Prostate gland (tissue), 2 donors: ENCODE data around the gene NFKBIA.

Experiments
- POLR2A ChIP-seq: fragments of 450-650 bp; IDR thresholded peaks from one replicate; pipeline ENCODE4 v1.6.1; 2016; ENCODE audit warnings: antibody characterized with exemption, mild to moderate bottlenecking
- POLR2AphosphoS5 ChIP-seq: sonication (generic); formaldehyde crosslinking; IDR thresholded peaks from one replicate; pipeline ENCODE4 v1.6.1; 2017; ENCODE audit warnings: antibody characterized with exemption
- TF ChIP-seq, protein P1 (sequence below), 4 experiments: fragments of 200-600 bp in 2 of 4; fragments of 450-650 bp in 2 of 4; sonication (generic) in 2 of 4; IDR thresholded peaks; 1 replicate in 3 of 4; 2 replicates in 1 of 4; pipeline ENCODE4 v1.5.1; 2016 to 2019; ENCODE audit warnings: antibody characterized with exemption in 4 of 4, mild to moderate bottlenecking in 2 of 4, moderate library complexity in 2 of 4

DNA sequence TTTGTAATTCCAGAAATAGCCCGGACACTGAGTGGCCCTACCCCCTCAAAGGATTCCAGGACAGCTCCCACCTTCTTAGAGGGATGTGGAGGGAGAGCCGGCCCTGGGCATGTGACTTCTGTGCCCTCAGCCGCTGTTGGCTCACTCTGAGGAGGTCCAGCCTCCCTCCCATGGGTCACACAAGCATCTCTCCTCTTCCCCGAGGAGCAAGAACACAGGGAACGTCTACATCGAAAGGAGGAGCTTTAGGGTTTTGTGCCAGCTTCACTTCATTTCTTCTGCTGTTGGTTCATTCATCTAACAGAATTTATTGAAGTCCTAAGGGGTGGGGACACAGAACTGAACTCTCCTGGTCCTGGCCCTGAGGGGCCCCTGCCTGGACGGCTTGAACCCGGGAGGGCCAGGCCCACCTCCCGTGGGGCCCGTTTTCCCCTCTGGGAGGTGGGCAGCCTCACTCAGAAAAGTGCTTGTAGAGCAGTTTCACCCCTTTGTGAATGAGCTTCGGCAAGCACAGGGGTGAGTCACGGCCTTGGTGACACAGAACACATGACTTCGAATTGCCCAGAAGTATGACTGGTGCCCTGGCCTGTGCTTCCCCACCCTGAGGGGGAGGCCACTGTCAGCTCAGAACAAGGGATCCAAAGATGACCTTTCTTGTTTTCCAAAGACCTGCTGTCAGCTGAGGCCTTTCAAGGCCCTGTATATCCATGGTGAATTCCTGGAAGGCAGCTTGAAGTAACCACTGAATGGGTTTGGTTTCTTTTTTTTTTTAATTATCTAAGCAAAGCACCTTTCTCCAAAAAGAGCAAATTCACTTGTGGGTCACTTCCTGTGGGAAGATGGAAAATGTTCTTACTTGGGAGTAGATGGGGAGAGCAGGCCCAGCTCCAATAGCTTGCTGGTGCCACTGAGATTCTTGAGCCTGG lies 39.2 kb downstream of the NFKBIA start:
- TF ChIP-seq, protein P1, sequence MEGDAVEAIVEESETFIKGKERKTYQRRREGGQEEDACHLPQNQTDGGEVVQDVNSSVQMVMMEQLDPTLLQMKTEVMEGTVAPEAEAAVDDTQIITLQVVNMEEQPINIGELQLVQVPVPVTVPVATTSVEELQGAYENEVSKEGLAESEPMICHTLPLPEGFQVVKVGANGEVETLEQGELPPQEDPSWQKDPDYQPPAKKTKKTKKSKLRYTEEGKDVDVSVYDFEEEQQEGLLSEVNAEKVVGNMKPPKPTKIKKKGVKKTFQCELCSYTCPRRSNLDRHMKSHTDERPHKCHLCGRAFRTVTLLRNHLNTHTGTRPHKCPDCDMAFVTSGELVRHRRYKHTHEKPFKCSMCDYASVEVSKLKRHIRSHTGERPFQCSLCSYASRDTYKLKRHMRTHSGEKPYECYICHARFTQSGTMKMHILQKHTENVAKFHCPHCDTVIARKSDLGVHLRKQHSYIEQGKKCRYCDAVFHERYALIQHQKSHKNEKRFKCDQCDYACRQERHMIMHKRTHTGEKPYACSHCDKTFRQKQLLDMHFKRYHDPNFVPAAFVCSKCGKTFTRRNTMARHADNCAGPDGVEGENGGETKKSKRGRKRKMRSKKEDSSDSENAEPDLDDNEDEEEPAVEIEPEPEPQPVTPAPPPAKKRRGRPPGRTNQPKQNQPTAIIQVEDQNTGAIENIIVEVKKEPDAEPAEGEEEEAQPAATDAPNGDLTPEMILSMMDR (IDR thresholded peaks at IDR 0.05): no peak
- peak; percentile 54 for TF ChIP-seq POLR2A
- no peak for TF ChIP-seq POLR2AphosphoS5
